ENCODE measurements around the gene POLR1B.

Gene POLR1B

DNA sequence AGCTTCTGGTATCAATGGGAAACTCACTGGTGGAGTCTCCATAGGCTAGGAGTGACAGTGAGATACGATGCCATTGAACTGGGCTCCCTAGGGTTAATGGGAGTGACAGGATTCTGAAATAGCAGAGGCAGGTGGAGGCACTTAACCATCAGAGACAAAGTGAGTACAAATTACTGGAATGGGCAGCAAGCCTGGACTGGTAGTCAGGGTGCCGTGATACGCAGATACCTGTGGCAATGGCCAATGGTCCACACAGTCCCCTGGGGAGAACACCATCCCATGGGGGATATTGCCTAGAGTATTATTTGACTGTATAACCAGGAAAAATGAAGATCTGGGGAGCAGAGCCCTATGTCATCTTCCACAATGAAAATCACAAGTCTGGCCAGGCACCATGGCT is 59.5 kb downstream of the POLR1B start:
- TF ChIP-seq, protein P1, sequence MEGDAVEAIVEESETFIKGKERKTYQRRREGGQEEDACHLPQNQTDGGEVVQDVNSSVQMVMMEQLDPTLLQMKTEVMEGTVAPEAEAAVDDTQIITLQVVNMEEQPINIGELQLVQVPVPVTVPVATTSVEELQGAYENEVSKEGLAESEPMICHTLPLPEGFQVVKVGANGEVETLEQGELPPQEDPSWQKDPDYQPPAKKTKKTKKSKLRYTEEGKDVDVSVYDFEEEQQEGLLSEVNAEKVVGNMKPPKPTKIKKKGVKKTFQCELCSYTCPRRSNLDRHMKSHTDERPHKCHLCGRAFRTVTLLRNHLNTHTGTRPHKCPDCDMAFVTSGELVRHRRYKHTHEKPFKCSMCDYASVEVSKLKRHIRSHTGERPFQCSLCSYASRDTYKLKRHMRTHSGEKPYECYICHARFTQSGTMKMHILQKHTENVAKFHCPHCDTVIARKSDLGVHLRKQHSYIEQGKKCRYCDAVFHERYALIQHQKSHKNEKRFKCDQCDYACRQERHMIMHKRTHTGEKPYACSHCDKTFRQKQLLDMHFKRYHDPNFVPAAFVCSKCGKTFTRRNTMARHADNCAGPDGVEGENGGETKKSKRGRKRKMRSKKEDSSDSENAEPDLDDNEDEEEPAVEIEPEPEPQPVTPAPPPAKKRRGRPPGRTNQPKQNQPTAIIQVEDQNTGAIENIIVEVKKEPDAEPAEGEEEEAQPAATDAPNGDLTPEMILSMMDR (IDR thresholded peaks at IDR 0.05) = no peak

DNA sequence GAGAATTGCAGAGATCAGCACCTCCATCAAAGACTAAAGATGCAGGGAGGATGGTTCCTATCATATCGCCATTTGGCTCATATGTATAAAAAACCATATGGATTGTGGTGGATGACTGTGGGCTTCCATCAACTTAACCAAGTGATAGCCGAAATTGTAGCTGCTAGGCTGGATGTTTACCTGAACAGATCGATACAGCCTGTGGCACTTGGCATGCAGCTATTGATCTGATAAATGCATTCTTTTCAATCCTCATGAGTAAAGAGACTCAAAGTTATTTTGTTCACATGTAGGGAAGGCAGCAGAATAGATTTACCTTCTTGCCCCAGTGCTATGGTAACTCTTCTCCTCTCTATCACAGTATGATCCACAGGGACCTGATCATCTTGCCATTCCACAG is 60.7 kb downstream of the POLR1B start:
- TF ChIP-seq, protein P1 (IDR thresholded peaks at IDR 0.05) = no peak

DNA sequence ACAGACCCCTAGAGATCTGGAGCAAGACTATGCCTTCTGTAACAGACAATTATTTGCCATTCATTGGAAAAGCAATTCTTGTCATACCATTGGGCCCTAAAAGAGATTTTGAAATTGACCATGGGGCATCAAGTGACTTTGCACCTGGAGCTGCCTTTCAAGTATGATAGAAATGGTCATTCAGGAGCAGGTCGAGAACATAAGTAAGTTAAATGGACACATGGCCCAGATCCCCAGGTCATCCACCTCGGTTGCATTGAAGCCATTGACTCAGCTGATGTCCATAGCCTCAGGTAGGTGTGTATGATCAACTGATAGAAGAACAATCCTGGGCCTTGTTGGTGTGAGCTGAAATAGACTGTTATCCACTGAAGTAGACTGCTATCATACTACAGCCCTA is 61.5 kb downstream of the POLR1B start:
- TF ChIP-seq, protein P1 (IDR thresholded peaks at IDR 0.05) = no peak

DNA sequence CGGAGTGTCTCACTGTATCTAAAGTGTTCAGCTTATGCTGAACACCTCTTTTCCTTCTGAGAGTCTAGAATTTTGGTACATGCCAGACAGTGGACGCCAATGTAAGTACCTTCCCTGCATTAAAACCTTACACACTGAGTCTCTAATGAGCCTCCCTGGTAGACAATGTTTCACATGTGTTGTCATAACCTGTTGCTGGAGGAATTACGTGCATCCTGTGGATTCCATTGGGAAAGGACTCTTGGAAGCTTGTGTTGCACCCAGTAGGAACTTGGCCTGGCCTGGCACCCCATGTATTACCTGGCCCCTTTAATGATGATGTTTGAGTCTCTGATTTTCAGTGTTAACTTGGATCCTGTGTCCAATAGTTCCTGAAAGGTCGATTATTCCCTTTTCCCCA is 62.7 kb downstream of the POLR1B start:
- TF ChIP-seq, protein P1 (IDR thresholded peaks at IDR 0.05) = no peak

DNA sequence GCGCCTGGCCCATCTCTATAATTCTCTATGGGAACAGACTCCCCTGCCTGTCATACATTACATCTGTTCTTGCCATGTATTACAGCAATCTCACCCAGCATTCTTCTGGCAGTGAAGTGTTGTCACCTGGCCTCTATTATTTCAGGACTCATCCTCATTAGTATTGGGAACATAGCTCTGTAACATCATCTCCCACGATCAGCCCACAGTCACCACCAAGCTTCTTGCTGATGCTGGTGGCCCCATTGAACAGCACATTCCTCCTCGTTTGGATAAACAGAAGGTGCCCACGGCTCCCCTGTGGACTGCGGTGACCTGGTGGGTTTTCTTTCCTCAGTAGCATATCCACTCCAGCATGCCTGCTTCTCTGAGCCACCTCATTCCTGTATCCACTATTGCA is 63.7 kb downstream of the POLR1B start:
- TF ChIP-seq, protein P1 (IDR thresholded peaks at IDR 0.05) = no peak

DNA sequence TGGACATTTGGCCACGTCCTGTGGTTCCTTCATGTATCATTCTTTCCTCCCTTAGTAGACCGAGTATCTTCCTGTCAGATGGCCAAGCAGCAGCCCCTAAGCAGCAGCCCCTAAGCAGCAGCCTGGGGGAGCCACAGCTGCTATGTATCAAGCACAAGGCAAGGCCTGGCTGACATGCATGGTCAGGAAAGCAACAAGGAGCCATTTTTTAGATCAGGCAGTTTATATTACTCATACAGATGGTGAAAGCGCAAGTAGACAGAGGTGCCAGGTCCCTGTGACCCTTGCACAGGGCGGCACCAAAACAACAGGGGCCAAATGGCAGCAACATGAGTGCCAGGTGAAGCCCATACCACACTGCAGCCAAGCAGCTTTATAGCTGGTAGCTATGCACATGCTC is 64.3 kb downstream of the POLR1B start:
- TF ChIP-seq, protein P1 (IDR thresholded peaks at IDR 0.05) = no peak

DNA sequence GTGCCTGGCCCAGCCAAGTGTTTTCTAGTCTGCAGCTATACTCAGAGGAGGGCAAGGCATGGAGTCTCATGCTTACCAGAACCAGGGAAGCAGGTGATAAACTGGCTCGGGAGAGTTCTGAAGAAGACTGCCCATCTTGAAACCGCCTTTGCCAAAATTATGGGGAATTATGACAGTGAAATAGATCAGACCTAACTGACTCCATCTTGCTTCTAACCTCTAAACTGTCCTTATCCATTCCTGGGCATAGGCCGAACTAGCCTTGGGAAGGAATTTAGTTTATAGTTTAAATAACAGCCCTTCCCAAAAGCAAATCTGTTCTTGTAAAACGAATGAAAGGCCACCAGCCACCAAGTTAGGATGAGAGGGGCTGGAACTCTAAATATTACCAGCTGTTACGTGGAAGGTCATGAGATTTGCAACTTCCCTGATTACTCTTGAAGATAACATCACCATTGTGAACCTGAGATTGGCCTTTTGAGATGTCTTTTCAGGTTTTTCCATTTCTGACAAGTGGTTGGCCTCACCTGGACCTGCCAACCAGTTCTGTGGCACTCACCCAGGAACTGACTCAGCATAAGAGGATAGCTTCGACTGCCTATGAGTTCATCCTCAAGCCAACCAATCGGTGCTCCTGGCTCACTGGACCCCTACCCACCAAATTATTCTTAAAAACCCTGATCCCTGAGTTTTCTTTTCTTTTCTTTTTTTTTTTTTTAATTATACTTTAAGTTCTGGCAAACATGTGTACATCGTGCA is 65.6 kb downstream of the POLR1B start:
- TF ChIP-seq, protein P1 (IDR thresholded peaks at IDR 0.05) = no peak

Data from LNCAP (cell line).